Parathyroid adenoma (tissue), 2 donors: Measurements from ENCODE around the gene PRRT3.
"Not testable (repeated sequence)": the region's sequence is repeated elsewhere in the genome, so short reads cannot be mapped to it uniquely, and the experiment has no call there.

Experiments used
- H2AFZ ChIP-seq: fragments of 300-600 bp; sonication (generic); one replicate; pipeline ENCODE4 v1.7.0; 2017; ENCODE audit warnings: antibody characterized with exemption, mild to moderate bottlenecking
- H3K27ac ChIP-seq: fragments of 300-600 bp; sonication (generic); one replicate; pipeline ENCODE4 v1.7.0; 2017
- H3K27me3 ChIP-seq: fragments of 300-600 bp; sonication (generic); one replicate; pipeline ENCODE4 v1.7.0; 2017; ENCODE audit warnings: low read length; ENCODE audit not compliant: control insufficient read depth, insufficient read depth
- H3K36me3 ChIP-seq: fragments of 300-600 bp; sonication (generic); one replicate; pipeline ENCODE4 v1.7.0; 2017; ENCODE audit warnings: low read length; ENCODE audit not compliant: control insufficient read depth, insufficient read depth
- H3K4me1 ChIP-seq: fragments of 300-600 bp; sonication (generic); one replicate; pipeline ENCODE4 v1.7.0; 2017; ENCODE audit warnings: control low read depth
- H3K4me2 ChIP-seq: fragments of 300-600 bp; sonication (generic); one replicate; pipeline ENCODE4 v1.7.0; 2017; ENCODE audit warnings: low read length
- H3K4me3 ChIP-seq: fragments of 300-600 bp; sonication (generic); one replicate; pipeline ENCODE4 v1.7.0; 2017; ENCODE audit warnings: low read depth, low read length
- H3K79me2 ChIP-seq: fragments of 300-600 bp; sonication (generic); one replicate; pipeline ENCODE4 v1.7.0; 2017; ENCODE audit warnings: control low read depth
- H3K9ac ChIP-seq: fragments of 300-600 bp; sonication (generic); one replicate; pipeline ENCODE4 v1.7.0; 2017; ENCODE audit warnings: mild to moderate bottlenecking
- H3K9me3 ChIP-seq: fragments of 300-600 bp; sonication (generic); one replicate; pipeline ENCODE4 v1.7.0; 2017; ENCODE audit warnings: low read length; ENCODE audit not compliant: control insufficient read depth
- TF ChIP-seq, protein P1 (sequence below): fragments of 300-600 bp; sonication (generic); IDR thresholded peaks from one replicate; pipeline ENCODE4 v1.7.0; 2017; ENCODE audit warnings: antibody characterized with exemption, mild to moderate bottlenecking
- donor health status: primary hyperparathyroidism.

The PRRT3 gene

GRCh38 chr3:9902372-9903237 lies 49.6 kb downstream of the PRRT3 start, which contains the start of gene IL17RE:
TSS of gene IL17RE (plus strand) at chr3:9902848. CDS start at chr3:9902933, 85 bp downstream.
- TF ChIP-seq, protein P1, sequence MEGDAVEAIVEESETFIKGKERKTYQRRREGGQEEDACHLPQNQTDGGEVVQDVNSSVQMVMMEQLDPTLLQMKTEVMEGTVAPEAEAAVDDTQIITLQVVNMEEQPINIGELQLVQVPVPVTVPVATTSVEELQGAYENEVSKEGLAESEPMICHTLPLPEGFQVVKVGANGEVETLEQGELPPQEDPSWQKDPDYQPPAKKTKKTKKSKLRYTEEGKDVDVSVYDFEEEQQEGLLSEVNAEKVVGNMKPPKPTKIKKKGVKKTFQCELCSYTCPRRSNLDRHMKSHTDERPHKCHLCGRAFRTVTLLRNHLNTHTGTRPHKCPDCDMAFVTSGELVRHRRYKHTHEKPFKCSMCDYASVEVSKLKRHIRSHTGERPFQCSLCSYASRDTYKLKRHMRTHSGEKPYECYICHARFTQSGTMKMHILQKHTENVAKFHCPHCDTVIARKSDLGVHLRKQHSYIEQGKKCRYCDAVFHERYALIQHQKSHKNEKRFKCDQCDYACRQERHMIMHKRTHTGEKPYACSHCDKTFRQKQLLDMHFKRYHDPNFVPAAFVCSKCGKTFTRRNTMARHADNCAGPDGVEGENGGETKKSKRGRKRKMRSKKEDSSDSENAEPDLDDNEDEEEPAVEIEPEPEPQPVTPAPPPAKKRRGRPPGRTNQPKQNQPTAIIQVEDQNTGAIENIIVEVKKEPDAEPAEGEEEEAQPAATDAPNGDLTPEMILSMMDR = no peak

DNA sequence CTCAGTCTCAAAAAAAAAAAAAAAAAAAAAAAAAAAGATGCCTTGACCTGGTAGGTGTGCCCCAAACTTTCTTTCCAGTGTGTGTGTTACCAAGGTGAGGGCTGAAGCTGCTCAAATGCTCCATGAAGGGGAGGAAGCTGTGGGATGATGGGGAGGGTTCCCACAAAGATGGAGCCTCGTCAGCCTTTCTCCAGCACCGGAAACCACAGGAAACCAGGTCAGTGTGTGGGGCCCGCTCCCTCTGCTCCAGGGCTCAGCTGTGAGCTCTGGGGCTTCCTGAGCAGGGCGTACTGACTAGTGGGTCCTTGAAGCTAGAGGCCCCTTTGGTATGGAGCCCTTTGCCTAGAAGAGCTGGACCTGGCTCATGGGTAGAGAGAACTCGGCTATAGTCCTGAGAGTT lies 50.2 kb downstream of the PRRT3 start:
- no peaks in the 10 kb centered on the region for H3K9me3 ChIP-seq
- H3K4me3 ChIP-seq = no peak overlapping the region
- TF ChIP-seq, protein P1 = no peak
- H3K4me1 ChIP-seq = no peaks in the 10 kb centered on the region
- H3K4me2 ChIP-seq = no peak overlapping the region
- peaks cover 9% of the 10 kb centered on the region for H3K79me2 ChIP-seq
- H3K36me3 ChIP-seq = no peaks in the 10 kb centered on the region
- no peak overlapping the region for H3K27ac ChIP-seq
- H3K9ac ChIP-seq = no peak overlapping the region
- H2AFZ ChIP-seq = no peak overlapping the region
- H3K27me3 ChIP-seq = no peaks in the 10 kb centered on the region

More at GRCh38 chr3:9902372-9903237, 49.6 kb downstream of the PRRT3 start, which contains the start of gene IL17RE:
- H3K4me2 ChIP-seq = peak within 1 kb of the TSS; percentile 65
- peaks cover 5% of the 10 kb centered on the region for H3K79me2 ChIP-seq
- H3K36me3 ChIP-seq = no peaks in the 10 kb centered on the region
- H3K27me3 ChIP-seq = no peaks in the 10 kb centered on the region
- no peaks in the 10 kb centered on the region for H3K4me1 ChIP-seq
- no peak within 1 kb of the TSS for H3K27ac ChIP-seq
- no peak within 1 kb of the TSS for H2AFZ ChIP-seq
- H3K9me3 ChIP-seq = no peaks in the 10 kb centered on the region
- H3K4me3 ChIP-seq = peak within 1 kb of the TSS; percentile 60
- H3K9ac ChIP-seq = no peak within 1 kb of the TSS

DNA sequence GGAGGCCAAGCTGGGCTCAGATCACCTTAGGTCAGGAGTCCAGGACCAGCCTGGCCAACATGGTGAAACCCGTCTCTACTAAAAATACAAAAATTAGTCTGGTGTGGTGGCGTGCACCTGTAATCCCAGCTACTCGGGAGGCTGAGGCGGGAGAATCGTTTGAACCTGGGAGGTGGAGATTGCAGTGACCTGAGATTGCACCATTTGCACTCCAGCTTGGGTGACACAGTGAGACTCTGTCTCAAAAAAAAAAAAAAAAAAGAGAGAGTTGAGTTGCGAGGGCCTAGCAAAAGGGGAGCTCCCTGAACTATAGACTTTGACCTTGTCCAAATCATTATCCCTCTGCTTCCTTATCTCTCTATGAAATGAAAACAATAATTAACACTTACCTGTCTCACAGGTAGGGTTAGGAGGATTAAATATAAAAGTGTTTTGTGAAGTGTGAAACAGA lies 51.2 kb downstream of the PRRT3 start:
- not testable (repeated sequence) for H3K4me2 ChIP-seq, H3K27me3 ChIP-seq, H3K27ac ChIP-seq, H3K4me3 ChIP-seq, H3K79me2 ChIP-seq, H3K4me1 ChIP-seq, H3K9ac ChIP-seq, H3K9me3 ChIP-seq, H2AFZ ChIP-seq, H3K36me3 ChIP-seq

- H3K27ac ChIP-seq = no peak overlapping the region
- no peaks in the 10 kb centered on the region for H3K4me1 ChIP-seq
- no peaks in the 10 kb centered on the region for H3K36me3 ChIP-seq
- H3K79me2 ChIP-seq = peaks cover 9% of the 10 kb centered on the region
- no peak overlapping the region for H3K4me3 ChIP-seq
- no peaks in the 10 kb centered on the region for H3K9me3 ChIP-seq
- no peak overlapping the region for H2AFZ ChIP-seq
- TF ChIP-seq, protein P1 = no peak
- H3K27me3 ChIP-seq = no peaks in the 10 kb centered on the region
- H3K4me2 ChIP-seq = no peak overlapping the region
- no peak overlapping the region for H3K9ac ChIP-seq
Observed at GRCh38 chr3:9899289-9899791, 52.9 kb downstream of the PRRT3 start.

GRCh38 chr3:9898467-9899241 lies 53.6 kb downstream of the PRRT3 start:
- H3K9me3 ChIP-seq = no peaks in the 10 kb centered on the region
- H2AFZ ChIP-seq = no peak overlapping the region
- peaks cover 9% of the 10 kb centered on the region for H3K79me2 ChIP-seq
- H3K9ac ChIP-seq = no peak overlapping the region
- H3K27me3 ChIP-seq = no peaks in the 10 kb centered on the region
- H3K4me3 ChIP-seq = no peak overlapping the region
- no peak overlapping the region for H3K4me2 ChIP-seq
- no peaks in the 10 kb centered on the region for H3K36me3 ChIP-seq
- H3K4me1 ChIP-seq = no peaks in the 10 kb centered on the region
- no peak overlapping the region for H3K27ac ChIP-seq
- TF ChIP-seq, protein P1 = no peak
